Germinal center (tissue), 1 donor: Measurements from ENCODE around the gene LGALS3.
A peak's percentile ranks its signal among the peaks of the same experiment; 100 is the strongest.

ENCODE experiments used
- DNase-seq: peaks from one replicate; pipeline ENCODE4 v3.0.0; 2012; ENCODE audit warnings: mixed read lengths, low spot score

The LGALS3 gene

GRCh38 chr14:55114720-55115119 lies 14.3 kb upstream of the LGALS3 start:
- DNase-seq = no peak

GRCh38 chr14:55115460-55115859 lies 13.6 kb upstream of the LGALS3 start:
- no peak for DNase-seq

GRCh38 chr14:55115861-55116245 lies 13.2 kb upstream of the LGALS3 start:
- no peak for DNase-seq

DNA sequence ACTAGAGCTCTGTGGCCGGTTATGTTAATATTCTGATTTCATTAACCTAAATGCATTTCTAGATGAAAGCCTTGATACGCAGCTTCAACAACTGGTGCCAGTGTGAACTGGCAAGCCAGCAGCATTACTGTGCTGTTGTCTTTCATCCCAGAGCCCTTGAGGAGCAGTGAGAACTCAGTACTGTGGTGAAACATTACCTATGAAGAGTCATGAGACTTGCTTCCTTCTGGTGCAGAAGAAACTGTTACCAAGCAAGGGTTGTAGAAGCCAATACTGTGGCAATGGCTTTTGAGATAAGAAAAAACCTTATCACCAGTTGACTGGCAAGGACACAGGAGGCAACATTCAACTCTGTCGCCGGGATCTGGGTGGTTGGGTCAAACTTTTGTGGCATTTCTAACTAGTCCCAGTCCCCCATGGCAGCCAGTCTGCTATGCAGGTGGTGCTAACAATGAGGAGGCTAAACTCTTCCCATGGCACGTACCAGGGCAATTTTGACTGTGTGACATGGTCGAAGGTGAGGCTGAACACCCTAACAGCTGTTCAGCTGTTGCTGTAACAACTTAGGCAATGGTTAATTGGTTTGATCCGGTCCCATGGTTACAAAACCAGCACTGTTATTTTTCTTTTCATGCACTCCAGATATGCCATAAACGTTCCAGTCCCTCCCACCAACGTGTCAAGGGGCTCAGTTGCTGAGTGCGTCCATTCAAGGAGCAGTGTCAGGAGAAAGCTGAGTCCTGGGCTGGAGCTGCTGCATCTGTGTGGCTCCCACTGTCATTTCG lies 12.6 kb upstream of the LGALS3 start:
- no peak for DNase-seq

GRCh38 chr14:55117803-55118441 lies 11.1 kb upstream of the LGALS3 start:
- DNase-seq = no peak

DNA sequence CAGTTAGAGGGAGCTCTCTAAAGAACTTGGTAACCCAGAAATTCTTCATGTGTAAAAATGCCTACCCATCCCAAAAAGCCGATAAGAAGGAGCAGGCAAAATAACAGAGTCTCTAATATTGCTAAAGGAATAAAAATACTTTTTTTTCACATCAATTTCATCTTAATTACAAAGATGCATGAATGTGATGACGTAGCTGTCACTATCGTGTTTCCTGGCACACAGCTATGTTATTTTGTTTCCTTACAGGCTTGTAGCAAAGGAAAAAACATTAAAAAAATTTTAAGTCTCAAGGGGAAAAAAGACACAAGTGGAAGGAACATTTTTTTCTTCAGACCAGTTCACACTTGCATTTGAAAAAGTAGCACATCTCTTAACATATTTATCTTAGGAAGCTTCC lies 10.3 kb upstream of the LGALS3 start:
- no peak for DNase-seq

GRCh38 chr14:55120571-55121495 lies 8.2 kb upstream of the LGALS3 start:
- DNase-seq = no peak

DNA sequence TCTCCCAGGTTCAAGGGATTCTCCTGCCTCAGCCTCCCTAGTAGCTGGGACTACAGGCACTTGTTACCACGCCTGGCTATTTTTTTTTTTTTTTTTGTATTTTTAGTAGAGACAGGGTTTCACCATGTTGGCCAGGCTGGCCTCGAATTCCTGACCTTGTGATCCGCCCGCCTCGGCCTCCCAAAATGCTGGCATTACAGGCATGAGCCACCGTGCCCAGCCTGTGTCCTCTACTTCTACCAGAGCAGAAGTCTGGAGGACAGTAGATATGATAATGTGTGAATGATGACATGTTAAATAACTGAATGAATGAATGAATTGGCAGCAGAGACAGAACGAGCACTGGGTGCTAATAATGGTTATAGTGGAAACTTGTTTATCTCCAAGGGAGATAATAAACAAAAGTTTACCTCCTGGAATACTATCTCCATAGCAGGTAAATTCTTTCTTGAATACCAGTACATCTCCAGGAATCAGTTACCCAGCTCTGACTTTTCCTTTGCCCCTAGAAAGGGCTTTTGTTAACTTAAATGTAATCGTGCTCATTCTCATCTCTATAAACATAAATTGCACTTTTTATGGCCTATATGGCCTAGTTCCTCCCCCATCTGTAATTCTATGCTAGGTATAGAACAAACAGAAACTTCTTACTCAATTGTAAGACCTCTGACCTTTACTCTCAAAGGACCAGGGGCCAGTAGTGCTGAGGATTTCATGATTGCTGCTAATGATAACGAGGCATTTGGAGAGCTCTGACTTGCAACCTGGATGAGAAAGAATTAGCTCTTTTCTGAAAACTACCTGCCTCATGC lies 7.2 kb upstream of the LGALS3 start:
- DNase-seq = no peak

GRCh38 chr14:55122440-55122986 lies 6.5 kb upstream of the LGALS3 start:
- no peak for DNase-seq

- DNase-seq = no peak
Observed at GRCh38 chr14:55123101-55123500, 6.0 kb upstream of the LGALS3 start.

DNA sequence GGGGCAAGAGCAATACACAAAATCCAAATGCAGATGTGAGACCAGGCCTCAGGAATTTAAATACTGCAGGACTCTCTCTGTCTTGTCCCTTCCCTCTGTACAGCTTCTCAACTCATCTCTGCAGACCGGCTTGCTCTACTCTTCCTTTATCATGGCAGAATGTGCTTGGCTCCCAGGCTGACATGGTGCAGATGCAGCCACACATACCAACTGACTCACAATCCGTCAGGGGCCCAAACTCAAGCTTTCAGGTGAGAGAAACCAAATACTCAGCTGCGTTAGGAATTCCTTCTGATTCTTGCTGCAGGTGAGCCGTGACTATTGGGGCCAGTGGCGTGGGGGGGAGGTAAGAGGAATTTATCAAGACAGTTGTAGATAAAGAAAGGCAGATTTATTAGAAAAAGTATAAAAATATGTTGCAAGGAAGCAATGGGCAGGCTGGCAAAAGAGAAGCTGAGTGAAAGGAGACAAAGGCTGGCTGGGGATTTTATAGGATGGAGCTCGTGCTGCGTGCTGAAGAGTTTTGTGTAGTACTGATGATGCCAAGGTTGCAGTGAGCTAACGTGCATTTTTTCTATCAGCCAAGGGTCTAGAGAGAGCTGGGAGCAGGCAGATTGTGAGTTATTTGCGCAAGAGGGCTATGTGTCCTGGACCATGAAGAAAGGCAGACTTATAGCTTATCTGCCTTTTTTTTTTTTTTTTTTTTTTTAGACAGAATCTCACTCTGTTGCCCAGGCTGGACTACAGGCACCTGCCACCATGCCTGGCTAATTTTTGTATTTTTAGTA lies 5.0 kb upstream of the LGALS3 start:
- no peak for DNase-seq

DNA sequence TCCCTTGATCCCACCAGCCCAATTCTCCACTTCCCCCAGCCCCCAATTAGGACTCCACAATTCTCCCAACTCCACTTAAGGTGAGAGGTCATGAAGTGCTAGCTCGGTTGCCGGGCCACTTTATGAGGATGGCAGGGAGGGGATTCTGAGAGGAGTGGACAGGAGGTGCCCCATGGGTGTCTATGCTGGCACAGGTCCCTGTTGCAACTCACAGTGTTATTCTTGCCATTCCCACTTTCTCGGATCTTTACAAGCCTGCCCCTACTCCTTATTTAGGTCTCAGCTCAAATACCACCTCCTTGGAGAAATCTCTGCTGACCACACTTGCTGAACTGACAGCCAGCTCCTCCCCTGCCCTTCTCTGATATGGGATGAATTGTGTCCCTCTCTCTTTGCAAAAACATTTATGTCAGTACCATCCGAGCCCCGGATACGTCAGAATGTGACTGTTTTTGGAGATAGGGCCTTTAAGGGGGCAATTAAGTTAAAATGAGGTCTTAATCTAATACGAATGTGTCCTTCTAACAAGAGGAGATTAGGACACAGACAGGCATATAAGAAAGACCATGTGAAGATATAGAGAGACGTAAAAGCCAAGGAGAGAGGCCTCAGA lies 4.2 kb upstream of the LGALS3 start:
- no peak for DNase-seq

DNA sequence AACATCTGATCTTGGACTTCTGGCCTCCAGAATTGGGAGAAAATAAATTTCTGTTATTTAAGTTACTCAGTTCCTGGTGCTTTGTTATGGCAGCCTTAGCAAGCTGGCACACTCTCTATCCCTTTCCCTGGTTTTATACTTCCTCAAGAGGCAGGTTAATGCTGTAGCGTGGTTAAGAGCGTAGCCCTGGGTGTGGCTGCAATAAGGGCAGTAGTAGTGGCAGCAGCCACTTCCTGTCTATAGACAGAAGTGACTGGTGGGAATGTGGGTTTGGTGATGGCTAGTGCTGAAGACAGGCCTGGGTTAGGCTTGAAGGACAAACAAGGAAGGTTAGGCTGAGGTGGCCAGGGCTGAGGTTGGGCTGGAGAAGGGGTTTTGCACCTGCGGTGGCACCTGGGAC lies 3.6 kb upstream of the LGALS3 start:
- DNase-seq = no peak

- no peak for DNase-seq
Observed at GRCh38 chr14:55126034-55126433, 3.0 kb upstream of the LGALS3 start.

DNA sequence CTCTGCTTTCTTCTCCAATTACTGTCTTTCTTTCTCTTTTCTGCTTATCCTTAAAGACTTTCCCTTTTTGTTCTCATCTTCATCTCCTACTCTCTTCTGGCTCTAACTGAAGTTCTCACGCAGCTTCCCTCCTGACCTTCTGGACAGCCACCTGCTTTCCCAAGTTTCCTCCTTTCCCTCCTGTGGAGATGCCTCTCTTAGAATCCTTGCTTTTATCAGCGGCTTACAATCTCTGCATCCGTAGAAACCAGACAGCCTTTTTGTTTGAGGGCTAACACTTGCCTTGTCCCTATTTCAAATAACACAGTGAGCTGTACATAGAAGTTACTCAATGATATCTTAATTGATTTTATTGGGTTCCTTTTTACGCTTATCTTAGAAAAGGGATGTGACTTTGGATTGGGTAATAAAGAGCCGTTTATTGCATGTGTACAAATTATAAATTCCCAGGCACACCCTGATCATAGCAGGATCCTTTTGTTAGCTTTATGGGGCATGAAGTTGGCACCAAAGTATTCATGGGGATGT lies 2.1 kb upstream of the LGALS3 start:
- DNase-seq = no peak

- DNase-seq = no peak
Observed at GRCh38 chr14:55127460-55127951, 1.5 kb upstream of the LGALS3 start.

- no peak for DNase-seq
Observed at GRCh38 chr14:55128386-55129085, 516 bp upstream of the LGALS3 start.

DNA sequence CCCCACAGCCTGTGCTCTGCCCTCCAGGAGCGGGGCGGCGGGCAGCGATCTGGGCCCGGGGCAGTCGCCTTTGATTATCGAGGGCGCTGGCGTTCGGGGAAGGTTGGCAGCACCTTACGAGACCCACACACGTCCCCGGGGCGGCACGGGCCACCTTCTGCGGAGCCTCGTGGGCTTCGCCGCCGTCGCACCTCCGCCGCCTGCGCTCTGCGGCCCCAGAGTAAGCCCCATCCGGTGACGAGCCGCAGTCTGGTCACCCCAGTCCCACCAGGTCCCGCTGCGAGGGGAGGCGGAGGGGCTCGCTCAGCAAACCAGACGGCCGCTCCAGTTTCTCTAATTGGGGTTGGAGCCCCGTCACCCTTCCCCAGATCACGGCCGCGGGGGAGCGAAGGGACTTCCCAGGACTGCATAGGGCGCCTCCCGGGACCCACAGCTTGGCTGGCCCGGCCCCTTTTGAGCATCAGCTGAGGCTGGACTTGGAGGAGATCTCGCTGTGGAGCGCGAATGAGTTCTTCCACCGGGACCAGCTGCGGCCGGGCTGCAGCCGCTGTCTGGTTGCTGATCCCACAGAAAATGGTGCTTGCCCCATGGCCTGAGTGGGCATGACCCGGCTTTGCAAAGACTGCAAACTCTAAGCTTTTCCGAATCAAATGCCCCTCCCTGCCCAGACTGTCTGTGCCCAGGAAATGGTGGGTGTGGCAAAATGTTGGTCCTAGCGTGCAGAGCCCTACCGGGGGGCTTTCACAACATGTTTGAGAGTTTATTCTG lies 560 bp downstream of the LGALS3 start:
- peak; percentile 65 for DNase-seq

DNA sequence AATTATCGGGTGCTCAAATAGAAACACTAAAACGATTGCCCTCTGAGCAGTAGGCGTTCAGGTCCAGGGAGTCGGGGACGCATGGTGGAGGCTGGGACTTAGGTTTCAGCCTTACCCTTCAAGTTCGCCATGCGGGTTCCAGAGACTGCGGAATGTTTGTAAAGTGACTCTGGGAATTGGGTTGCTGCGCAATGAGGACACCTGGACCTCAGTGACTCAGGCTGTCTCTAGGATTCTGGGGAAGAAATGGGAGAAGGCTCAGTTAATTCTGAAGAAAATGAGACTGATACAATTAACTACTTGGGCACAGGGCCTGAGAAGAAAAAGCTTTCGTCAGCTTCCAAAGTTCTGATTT lies 1.1 kb downstream of the LGALS3 start:
- DNase-seq = no peak
